ENCODE data around the gene DAP3. TPM values are rescaled to one million over a fixed set of nuclear protein-coding genes. Genes with fewer than 3 reads are reported as not detected.
"Not testable (repeated sequence)": the region's sequence is repeated elsewhere in the genome, so short reads cannot be mapped to it uniquely, and the experiment has no call there.

The DAP3 gene
- total and polyA plus RNA-seq, 4 donors = 50.9 to 114 (median 76.5) TPM

GRCh38 chr1:155763090-155763815, 74.4 kb downstream of the DAP3 start:
- H3K36me3 ChIP-seq (ENCODE audit: control insufficient read depth, insufficient read depth, low read length) = peaks cover 58% of the 10 kb centered on the region
- H3K9me3 ChIP-seq (ENCODE audit: control insufficient read depth, insufficient read depth, low read length); H3K27me3 ChIP-seq (ENCODE audit: control insufficient read depth, insufficient read depth, low read length); H3K4me3 ChIP-seq (ENCODE audit: low read depth, low read length); H3K27ac ChIP-seq (ENCODE audit: low read depth, low read length); H3K4me1 ChIP-seq (ENCODE audit: control insufficient read depth, insufficient read depth, low read length): not testable (repeated sequence)
- WGBS (ENCODE audit: insufficient coverage) = 88% methylated on average over 4 of the region's 6 CpGs
- peak in 3 of 6 donors; percentile 2 to 84 (median 38) for DNase-seq (ENCODE audit: low read depth in 4 of 6, low spot score in 6 of 6)

GRCh38 chr1:155763989-155764388, 75.1 kb downstream of the DAP3 start:
- DNase-seq (ENCODE audit: low read depth in 4 of 6, low spot score in 6 of 6); H3K4me1 ChIP-seq (ENCODE audit: control insufficient read depth, insufficient read depth, low read length); H3K27ac ChIP-seq (ENCODE audit: low read depth, low read length); H3K9me3 ChIP-seq (ENCODE audit: control insufficient read depth, insufficient read depth, low read length); H3K4me3 ChIP-seq (ENCODE audit: low read depth, low read length); H3K27me3 ChIP-seq (ENCODE audit: control insufficient read depth, insufficient read depth, low read length): not testable (repeated sequence)
- peaks cover 56% of the 10 kb centered on the region for H3K36me3 ChIP-seq (ENCODE audit: control insufficient read depth, insufficient read depth, low read length)
- 100% methylated on average over 1 of the region's 7 CpGs for WGBS (ENCODE audit: insufficient coverage)

GRCh38 chr1:155767399-155767989, 78.6 kb downstream of the DAP3 start:
- not testable (repeated sequence) for H3K4me3 ChIP-seq (ENCODE audit: low read depth, low read length)
- peaks cover 76% of the 10 kb centered on the region for H3K36me3 ChIP-seq (ENCODE audit: control insufficient read depth, insufficient read depth, low read length)
- no CpG with 5 or more reads among the region's 5 CpGs for WGBS (ENCODE audit: insufficient coverage)

GRCh38 chr1:155769257-155769656, 80.4 kb downstream of the DAP3 start:
- peaks cover 66% of the 10 kb centered on the region for H3K36me3 ChIP-seq (ENCODE audit: control insufficient read depth, insufficient read depth, low read length)
- no peak overlapping the region for H3K27ac ChIP-seq (ENCODE audit: low read depth, low read length)
- WGBS (ENCODE audit: insufficient coverage) = no CpG with 5 or more reads among the region's 5 CpGs

More at GRCh38 chr1:155767399-155767989, 78.6 kb downstream of the DAP3 start:
- not testable (repeated sequence) for H3K9me3 ChIP-seq (ENCODE audit: control insufficient read depth, insufficient read depth, low read length); H3K4me1 ChIP-seq (ENCODE audit: control insufficient read depth, insufficient read depth, low read length); H3K27ac ChIP-seq (ENCODE audit: low read depth, low read length); H3K27me3 ChIP-seq (ENCODE audit: control insufficient read depth, insufficient read depth, low read length); DNase-seq (ENCODE audit: low read depth in 4 of 6, low spot score in 6 of 6)

GRCh38 chr1:155773221-155773620, 84.3 kb downstream of the DAP3 start:
- Histone ChIP-seq H3K9me3 (ENCODE audit: control insufficient read depth, insufficient read depth, low read length) (no peaks in the 10 kb centered on the region), H3K4me3 (ENCODE audit: low read depth, low read length) (no peak overlapping the region), H3K27me3 (ENCODE audit: control insufficient read depth, insufficient read depth, low read length) (no peaks in the 10 kb centered on the region), H3K36me3 (ENCODE audit: control insufficient read depth, insufficient read depth, low read length) (peaks cover 63% of the 10 kb centered on the region), H3K4me1 (ENCODE audit: control insufficient read depth, insufficient read depth, low read length) (no peaks in the 10 kb centered on the region), H3K27ac (ENCODE audit: low read depth, low read length) (no peak overlapping the region)
- WGBS (ENCODE audit: insufficient coverage) = 100% methylated on average over 1 of the region's 2 CpGs
- no peak for DNase-seq (ENCODE audit: low read depth in 4 of 6, low spot score in 6 of 6)

More at GRCh38 chr1:155769257-155769656, 80.4 kb downstream of the DAP3 start:
- H3K9me3 ChIP-seq (ENCODE audit: control insufficient read depth, insufficient read depth, low read length) = no peaks in the 10 kb centered on the region
- no peak for DNase-seq (ENCODE audit: low read depth in 4 of 6, low spot score in 6 of 6)
- no peaks in the 10 kb centered on the region for H3K27me3 ChIP-seq (ENCODE audit: control insufficient read depth, insufficient read depth, low read length)
- no peak overlapping the region for H3K4me3 ChIP-seq (ENCODE audit: low read depth, low read length)
- H3K4me1 ChIP-seq (ENCODE audit: control insufficient read depth, insufficient read depth, low read length) = no peaks in the 10 kb centered on the region

GRCh38 chr1:155776414-155776813, 87.5 kb downstream of the DAP3 start:
- Histone ChIP-seq H3K4me1 (ENCODE audit: control insufficient read depth, insufficient read depth, low read length) (no peaks in the 10 kb centered on the region), H3K27ac (ENCODE audit: low read depth, low read length) (no peak overlapping the region), H3K36me3 (ENCODE audit: control insufficient read depth, insufficient read depth, low read length) (peaks cover 43% of the 10 kb centered on the region), H3K27me3 (ENCODE audit: control insufficient read depth, insufficient read depth, low read length) (no peaks in the 10 kb centered on the region), H3K4me3 (ENCODE audit: low read depth, low read length) (no peak overlapping the region), H3K9me3 (ENCODE audit: control insufficient read depth, insufficient read depth, low read length) (no peaks in the 10 kb centered on the region)
- DNase-seq (ENCODE audit: low read depth in 4 of 6, low spot score in 6 of 6) = no peak
- WGBS (ENCODE audit: insufficient coverage) = 100% methylated on average over 2 of the region's 4 CpGs

- H3K9me3 ChIP-seq (ENCODE audit: control insufficient read depth, insufficient read depth, low read length) = no peaks in the 10 kb centered on the region
- H3K27me3 ChIP-seq (ENCODE audit: control insufficient read depth, insufficient read depth, low read length) = no peaks in the 10 kb centered on the region
- WGBS (ENCODE audit: insufficient coverage) = 100% methylated on average over 3 of the region's 3 CpGs
- H3K36me3 ChIP-seq (ENCODE audit: control insufficient read depth, insufficient read depth, low read length) = peaks cover 33% of the 10 kb centered on the region
- H3K27ac ChIP-seq (ENCODE audit: low read depth, low read length) = no peak overlapping the region
- no peaks in the 10 kb centered on the region for H3K4me1 ChIP-seq (ENCODE audit: control insufficient read depth, insufficient read depth, low read length)
- no peak for DNase-seq (ENCODE audit: low read depth in 4 of 6, low spot score in 6 of 6)
- no peak overlapping the region for H3K4me3 ChIP-seq (ENCODE audit: low read depth, low read length)
Observed at GRCh38 chr1:155777582-155777981, 88.7 kb downstream of the DAP3 start.

Other genes starting within 250 kb of the DAP3 start
- 10 to 100 TPM; 56.1 to 65.9 TPM for gene ASH1L, start 126.3 kb upstream of the DAP3 start, total RNA-seq
- 10 to 100 TPM; 35.9 TPM for gene ASH1L, start 126.3 kb upstream of the DAP3 start, polyA plus RNA-seq (ENCODE audit: insufficient read length in 2 of 2)
- 10 to 100 TPM; 26.9 to 42.5 TPM for gene MSTO1, start 78.9 kb upstream of the DAP3 start, total RNA-seq
- 10 to 100 TPM; 68.9 to 98.3 TPM for gene MSTO1, start 78.9 kb upstream of the DAP3 start, polyA plus RNA-seq (ENCODE audit: insufficient read length in 2 of 2)
- 100 to 1,000 TPM; 108 to 267 TPM for gene YY1AP1, start 317 bp upstream of the DAP3 start, total RNA-seq
- 10 to 100 TPM; 79.6 to 86.1 TPM for gene YY1AP1, start 317 bp upstream of the DAP3 start, polyA plus RNA-seq (ENCODE audit: insufficient read length in 2 of 2)
- 10 to 100 TPM; 44.8 to 51.1 TPM for gene GON4L, start 168.1 kb downstream of the DAP3 start, total RNA-seq
- 10 to 100 TPM; 42.2 to 56.7 TPM for gene GON4L, start 168.1 kb downstream of the DAP3 start, polyA plus RNA-seq (ENCODE audit: insufficient read length in 2 of 2)
- gene SYT11, start 170.5 kb downstream of the DAP3 start, total RNA-seq = 100 to 1,000 TPM; 118 to 384 TPM
- 100 to 1,000 TPM; 266 to 310 TPM for gene SYT11, start 170.5 kb downstream of the DAP3 start, polyA plus RNA-seq (ENCODE audit: insufficient read length in 2 of 2)
- 10 to 100 TPM; 42.9 to 47.6 TPM for gene RIT1, start 222.3 kb downstream of the DAP3 start, total RNA-seq
- gene RIT1, start 222.3 kb downstream of the DAP3 start, polyA plus RNA-seq (ENCODE audit: insufficient read length in 2 of 2) = 10 to 100 TPM; 34.0 to 44.3 TPM
- gene KHDC4, start 245.3 kb downstream of the DAP3 start, total RNA-seq = 10 to 100 TPM; 31.5 to 40.1 TPM
- gene KHDC4, start 245.3 kb downstream of the DAP3 start, polyA plus RNA-seq (ENCODE audit: insufficient read length in 2 of 2) = 10 to 100 TPM; 42.3 to 53.5 TPM

Data from spinal cord (tissue), 10 donors.